LoVo (cell line): ENCODE data around the gene DLG2.
"Not testable (repeated sequence)": the region's sequence is repeated elsewhere in the genome, so short reads cannot be mapped to it uniquely, and the experiment has no call there.

ENCODE experiments used
- DNase-seq: peaks from one replicate; pipeline ENCODE4 v3.0.0-alpha.2; 2016; ENCODE audit warnings: low spot score

Gene DLG2

GRCh38 chr11:85231588-85231987 is 395.6 kb downstream of the DLG2 start:
- no peak for DNase-seq

DNA sequence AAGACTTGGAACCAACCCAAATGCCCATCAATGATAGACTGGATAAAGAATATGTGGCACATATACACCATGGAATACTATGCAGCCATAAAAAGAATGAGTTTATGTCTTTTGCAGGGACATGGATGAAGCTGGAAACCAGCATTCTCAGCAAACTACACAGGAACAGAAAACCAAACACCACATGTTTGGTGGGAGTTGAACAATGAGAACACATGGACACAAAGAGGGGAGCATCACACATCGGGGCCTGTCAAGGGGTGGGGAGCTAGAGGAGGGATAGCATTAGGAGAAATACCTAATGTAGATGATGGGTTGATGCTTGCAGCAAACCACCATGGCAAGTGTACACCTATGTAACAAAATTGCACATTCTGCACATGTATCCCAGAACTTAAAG is 397.4 kb downstream of the DLG2 start:
- DNase-seq, result not testable (repeated sequence)

GRCh38 chr11:85196968-85197367 is 430.2 kb downstream of the DLG2 start:
- DNase-seq, result peak; percentile 6

DNA sequence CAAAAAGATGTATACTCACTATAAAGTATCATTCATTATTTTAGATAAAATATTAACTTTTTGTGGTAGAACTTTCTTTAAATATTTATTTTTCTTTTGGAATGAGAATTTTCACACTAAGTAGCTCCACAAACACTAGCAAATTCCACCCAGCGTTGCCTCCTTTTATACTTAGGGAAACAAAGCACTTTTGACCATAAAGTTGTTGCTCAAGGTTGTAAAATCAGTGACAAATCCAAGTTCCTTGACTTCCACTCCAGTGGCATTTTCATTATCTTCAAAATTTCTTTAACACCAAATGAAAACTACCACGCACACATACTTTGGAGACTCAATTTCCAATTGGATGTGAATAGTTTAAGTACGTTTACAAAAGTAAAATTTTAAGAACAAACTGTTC is 431.2 kb downstream of the DLG2 start:
- DNase-seq, result no peak

DNA sequence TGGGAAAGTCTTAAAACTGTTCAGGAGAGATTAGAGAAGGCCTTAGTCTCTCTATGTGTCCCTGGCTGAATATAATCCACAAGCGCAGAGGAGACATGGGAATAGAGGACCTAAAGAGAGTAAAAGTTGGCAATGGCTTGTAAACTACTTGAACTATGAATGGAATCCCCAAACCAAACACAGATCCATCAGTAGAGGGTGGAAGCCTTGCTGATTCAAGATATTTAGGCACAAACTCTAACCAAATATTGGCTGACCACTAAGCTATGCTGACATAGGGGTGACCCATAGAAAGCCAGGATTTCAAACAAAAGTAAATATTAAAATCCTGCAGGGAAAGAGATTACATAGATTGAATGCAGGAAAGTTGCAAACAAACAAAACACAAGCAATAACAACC is 439.2 kb downstream of the DLG2 start:
- no peak for DNase-seq

DNA sequence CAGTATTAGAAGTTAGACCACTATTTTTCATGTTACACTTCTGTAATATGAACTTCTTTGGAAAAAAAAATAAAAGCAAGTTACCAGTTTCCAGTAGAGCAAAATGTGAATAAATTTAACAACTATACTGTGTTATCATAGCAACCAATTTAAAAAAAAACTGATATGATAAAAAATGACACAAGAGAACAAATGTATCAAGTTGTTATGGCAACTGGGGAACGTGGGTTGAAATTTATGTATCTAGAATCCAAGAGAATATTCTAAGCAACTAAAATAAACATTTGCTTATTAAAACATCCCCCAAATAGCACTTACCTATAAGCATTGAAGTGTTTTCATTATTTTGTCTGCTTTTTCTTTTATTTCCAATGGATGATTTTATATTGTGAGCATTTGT is 442.4 kb downstream of the DLG2 start:
- DNase-seq, result no peak

DNA sequence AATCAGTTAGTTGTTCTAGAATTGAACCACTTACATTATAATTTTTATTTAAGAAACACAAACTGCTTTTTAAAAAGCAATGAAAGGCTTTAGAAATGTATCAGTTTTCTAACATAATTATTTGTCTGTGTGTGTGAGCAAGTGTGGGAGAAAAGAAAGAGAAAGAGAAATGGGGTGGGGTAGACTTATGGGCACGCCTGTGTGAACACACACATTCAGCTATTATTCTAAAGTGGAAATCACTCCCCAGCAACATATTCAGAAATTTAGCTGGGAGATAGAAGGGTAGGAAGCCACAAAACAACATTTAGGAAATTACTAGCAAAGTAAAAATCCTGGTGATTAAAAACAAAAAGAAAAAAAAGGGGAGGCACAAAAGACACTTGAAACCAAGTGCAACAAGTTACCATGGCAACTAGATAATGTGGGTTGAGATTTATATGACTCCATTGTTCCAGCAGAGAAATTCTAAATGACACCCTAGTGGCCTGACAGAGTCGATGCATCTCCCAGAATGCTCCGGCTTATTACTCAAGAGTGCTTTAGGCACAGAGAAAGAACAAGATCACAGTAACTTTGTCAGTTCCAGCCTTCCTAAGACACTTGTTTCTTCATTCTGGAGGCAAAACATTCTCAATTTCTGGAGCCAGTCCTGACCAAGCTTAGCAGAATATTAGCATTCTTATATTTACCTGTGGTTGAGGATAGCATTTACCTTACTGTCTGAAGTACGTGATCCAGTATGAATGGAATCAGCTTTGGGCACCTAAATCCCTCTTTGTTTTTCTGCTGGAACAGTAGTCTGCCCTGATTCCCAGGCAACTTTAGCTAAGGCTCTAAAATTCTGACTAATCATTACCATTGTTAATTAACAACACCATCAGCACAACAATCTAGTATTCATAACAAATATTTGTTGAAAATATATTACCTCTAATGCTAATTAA is 444.4 kb downstream of the DLG2 start:
- DNase-seq, result peak; percentile 28

DNA sequence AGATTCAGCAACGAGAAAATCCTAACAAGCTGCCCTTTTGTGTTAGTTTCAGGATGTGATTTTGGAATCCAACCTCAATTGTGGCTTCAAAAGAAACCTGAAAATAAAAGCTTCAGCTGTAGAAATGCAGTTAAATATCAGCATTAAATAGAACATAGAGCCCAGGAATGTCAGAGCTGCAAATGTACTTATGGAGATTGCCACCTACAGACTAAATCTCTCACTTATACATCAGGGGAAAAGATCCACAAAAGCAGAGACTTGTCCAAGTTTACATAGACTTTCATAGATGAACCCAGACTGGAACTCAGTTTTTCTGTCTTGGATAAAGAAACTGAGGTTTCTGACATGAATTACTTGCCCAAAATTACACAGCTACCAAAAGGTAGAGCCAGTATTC is 446.6 kb downstream of the DLG2 start:
- DNase-seq, result no peak

DNA sequence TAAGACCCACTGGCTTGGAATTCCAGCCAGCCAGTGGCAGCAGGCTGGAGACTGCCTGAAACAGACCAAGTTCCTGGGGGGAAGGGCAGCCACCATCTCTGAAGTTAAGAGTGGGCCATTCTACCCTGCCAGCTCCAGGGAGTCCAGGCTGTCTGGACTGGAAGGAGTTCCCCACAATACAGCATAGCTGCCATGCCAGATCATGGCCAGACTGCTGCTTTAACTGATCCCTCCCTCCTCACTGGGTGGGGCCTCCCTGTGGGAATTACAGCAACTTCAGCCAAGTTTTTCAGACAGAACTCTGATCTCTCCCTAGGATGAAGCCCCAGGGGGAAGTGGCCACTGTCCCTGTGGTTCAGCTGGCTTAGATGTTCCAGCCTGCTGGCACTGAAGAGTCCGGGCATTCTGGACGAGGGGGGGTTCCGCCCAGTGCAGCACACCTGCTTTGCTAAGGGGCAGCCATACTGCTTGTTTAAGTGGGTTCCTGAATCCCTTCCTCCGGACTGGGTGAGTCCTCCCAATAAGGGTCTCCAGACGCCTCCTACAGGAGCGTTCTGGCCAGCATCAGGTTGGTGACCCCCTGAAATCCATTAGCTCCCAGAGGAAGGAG is 455.4 kb downstream of the DLG2 start:
- DNase-seq, result no peak

- peak; percentile 51 for DNase-seq
Observed at GRCh38 chr11:85170184-85170583, 457.0 kb downstream of the DLG2 start.

GRCh38 chr11:85167471-85167870 is 459.7 kb downstream of the DLG2 start:
- no peak for DNase-seq

GRCh38 chr11:85167038-85167437 is 460.1 kb downstream of the DLG2 start:
- DNase-seq, result no peak

GRCh38 chr11:85165819-85166218 is 461.3 kb downstream of the DLG2 start:
- no peak for DNase-seq

DNA sequence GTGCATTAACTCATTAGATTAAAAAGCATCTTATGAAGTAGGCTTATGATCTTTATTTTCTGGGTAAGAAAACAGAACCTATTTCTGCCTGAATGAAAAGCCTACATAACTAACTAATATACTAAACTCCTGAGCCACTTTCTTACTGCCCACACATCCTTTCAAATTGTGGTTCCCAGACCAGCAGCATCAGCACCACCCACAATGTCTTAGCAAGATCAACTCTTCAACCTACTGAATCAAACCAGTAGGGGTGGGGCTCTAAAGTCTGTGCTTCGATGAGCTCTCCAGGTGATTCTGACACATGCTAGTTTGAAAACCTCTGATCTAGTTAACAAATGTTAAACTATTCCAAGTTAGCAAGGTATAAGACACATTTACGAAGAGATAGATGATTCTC is 462.4 kb downstream of the DLG2 start:
- no peak for DNase-seq

DNA sequence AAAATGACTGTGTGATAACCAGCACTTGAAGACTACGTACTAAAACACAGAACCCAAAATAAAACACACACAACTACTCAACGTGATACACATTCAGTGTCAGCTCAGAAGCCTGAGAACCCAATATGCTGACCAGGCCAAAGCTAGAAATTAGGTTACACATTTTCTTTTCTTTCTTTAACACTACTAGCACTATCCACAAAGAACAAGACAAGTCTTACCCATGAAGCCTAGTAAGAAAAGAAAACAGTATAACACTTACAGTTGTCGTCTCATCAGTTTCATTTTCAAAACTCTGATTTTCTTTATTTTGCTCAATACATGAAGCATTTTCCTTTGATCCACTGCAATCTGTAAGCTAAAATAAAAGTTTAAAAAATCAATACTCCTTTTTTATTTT is 472.9 kb downstream of the DLG2 start:
- no peak for DNase-seq

DNA sequence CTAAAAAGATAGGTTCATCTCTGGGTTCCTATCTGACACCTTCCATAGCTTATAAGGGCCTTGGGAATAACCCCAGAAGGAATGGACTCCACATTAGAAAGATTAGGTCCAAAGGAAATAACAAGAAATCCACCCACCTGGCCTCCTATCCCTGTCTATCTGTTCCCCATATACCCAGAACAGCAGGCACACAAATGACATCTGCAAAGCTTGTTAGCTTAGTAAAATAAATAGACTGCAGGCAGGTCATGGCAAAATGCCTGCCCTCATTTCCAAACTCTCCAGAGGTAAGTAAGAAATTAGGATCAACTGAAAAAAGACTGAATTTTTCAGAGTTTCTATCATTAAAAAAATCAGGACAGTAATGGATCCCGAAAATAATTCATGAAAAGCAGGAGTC is 489.5 kb downstream of the DLG2 start:
- DNase-seq, result no peak

GRCh38 chr11:85133636-85134035 is 493.5 kb downstream of the DLG2 start:
- no peak for DNase-seq

- no peak for DNase-seq
Observed at GRCh38 chr11:85132851-85133585, 494.1 kb downstream of the DLG2 start.

- no peak for DNase-seq
Observed at GRCh38 chr11:85127349-85127748, 499.8 kb downstream of the DLG2 start.

- DNase-seq, result no peak
Observed at GRCh38 chr11:85123752-85124231, 503.4 kb downstream of the DLG2 start.

DNA sequence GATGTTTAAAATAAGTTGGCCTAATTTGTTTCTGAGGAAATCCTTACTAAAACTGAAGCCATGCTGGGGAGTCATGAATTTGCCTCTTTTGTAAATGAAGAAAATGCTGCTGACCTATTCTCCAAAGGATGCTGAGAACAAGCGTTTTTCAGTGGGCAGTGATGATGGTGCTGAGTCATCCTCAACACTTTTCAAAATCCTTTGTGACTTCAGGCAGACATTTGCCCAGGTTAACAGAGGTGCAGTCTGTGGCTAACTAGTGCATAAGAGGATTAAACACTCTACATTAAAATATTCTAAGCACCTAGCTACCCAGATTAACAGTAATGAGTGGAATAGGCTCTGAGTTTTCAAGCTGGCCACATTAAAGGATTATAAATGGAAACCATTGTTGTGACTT is 509.0 kb downstream of the DLG2 start:
- no peak for DNase-seq

GRCh38 chr11:85115798-85116197 is 511.3 kb downstream of the DLG2 start:
- no peak for DNase-seq

DNA sequence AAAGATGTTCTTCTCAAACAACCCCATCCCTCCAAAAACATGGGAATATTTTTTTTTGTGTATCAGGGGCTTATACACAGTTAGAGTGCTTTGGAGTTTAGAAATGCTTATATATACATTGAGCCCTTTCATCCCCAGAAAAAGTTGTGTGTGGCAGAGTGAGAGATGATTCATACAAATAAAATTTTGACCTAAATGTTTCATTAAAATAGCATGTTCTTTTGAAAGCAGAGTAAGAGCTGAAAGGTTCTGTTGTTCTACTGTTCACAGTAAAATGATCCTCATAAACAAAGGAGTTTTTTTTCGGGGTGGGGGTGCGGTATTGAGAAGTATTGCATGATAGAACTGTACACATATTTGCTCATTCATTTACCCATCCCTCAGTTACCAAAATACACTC is 512.4 kb downstream of the DLG2 start:
- DNase-seq, result no peak
